WTC11 (cell line): ENCODE measurements around the gene CAV3. TPM values are rescaled to one million over a fixed set of nuclear protein-coding genes. Genes with fewer than 3 reads are reported as not detected.

ENCODE experiments used
- ATAC-seq: fragments of 200-7000 bp; cut with Tn5 transposase; 2 replicates; pipeline ENCODE4 v1.10.0; 2021; ENCODE audit warnings: mild to moderate bottlenecking, moderate library complexity
- CTCF ChIA-PET: fragments of 300-600 bp; sonication (Branson Sonifier 250); formaldehyde crosslinking; loops from one replicate; lab custom pipeline; 2021; ENCODE audit warnings: antibody characterized with exemption; lab: Charles Lee
- POLR2A ChIA-PET: fragments of 350-600 bp; sonication (Branson Sonifier 250); formaldehyde crosslinking; loops from one replicate; lab custom pipeline; 2021; ENCODE audit warnings: antibody characterized with exemption; lab: Charles Lee
- DNase-seq: peaks from one replicate; pipeline ENCODE4 v3.0.0; 2021; ENCODE audit warnings: low spot score
- H3K27ac Mint-ChIP-seq: 2 replicates; pipeline ENCODE4 v1.8.0; 2021; ENCODE audit warnings: mixed read lengths
- H3K27me3 Mint-ChIP-seq: 2 replicates; pipeline ENCODE4 v1.8.0; 2021; ENCODE audit warnings: low read depth, mild to moderate bottlenecking, moderate library complexity, mixed read lengths
- H3K36me3 Mint-ChIP-seq: 2 replicates; pipeline ENCODE4 v1.8.0; 2021; ENCODE audit warnings: mixed read lengths
- H3K4me1 Mint-ChIP-seq: 2 replicates; pipeline ENCODE4 v1.8.0; 2022; ENCODE audit warnings: mixed read lengths
- H3K4me3 Mint-ChIP-seq: 2 replicates; pipeline ENCODE4 v1.8.0; 2021; ENCODE audit warnings: mild to moderate bottlenecking, moderate library complexity, mixed read lengths
- H3K9me3 Mint-ChIP-seq: 2 replicates; pipeline ENCODE4 v1.8.0; 2021; ENCODE audit warnings: mixed read lengths
- ATF2 ChIP-seq: sonication (generic); formaldehyde crosslinking; IDR thresholded peaks from 2 replicates; pipeline ENCODE4 v1.8.1; 2022; ENCODE audit warnings: low read depth, missing genetic modification reagents, borderline replicate concordance
- ATF6 ChIP-seq: sonication (generic); formaldehyde crosslinking; IDR thresholded peaks from 2 replicates; pipeline ENCODE4 v1.8.1; 2023; ENCODE audit warnings: mild to moderate bottlenecking, missing genetic modification reagents
- CBFB ChIP-seq: sonication (generic); formaldehyde crosslinking; IDR thresholded peaks from 2 replicates; pipeline ENCODE4 v1.8.1; 2022; ENCODE audit warnings: mild to moderate bottlenecking, low read depth, missing genetic modification reagents
- E2F1 ChIP-seq: sonication (generic); formaldehyde crosslinking; IDR thresholded peaks from 2 replicates; pipeline ENCODE4 v1.8.0; 2022; ENCODE audit warnings: mild to moderate bottlenecking, missing genetic modification reagents
- ELF4 ChIP-seq: sonication (generic); formaldehyde crosslinking; IDR thresholded peaks from 2 replicates; pipeline ENCODE4 v1.8.1; 2022; ENCODE audit warnings: low read depth, mild to moderate bottlenecking, moderate library complexity, missing genetic modification reagents
- FOXJ3 ChIP-seq: sonication (generic); formaldehyde crosslinking; IDR thresholded peaks from 2 replicates; pipeline ENCODE4 v1.9.0; 2021; ENCODE audit warnings: missing genetic modification reagents, mild to moderate bottlenecking, borderline replicate concordance
- HMGA2 ChIP-seq: fragments of 250-450 bp; sonication (Bioruptor Pico); IDR thresholded peaks from 2 replicates; pipeline ENCODE4 v1.4.0; 2021; ENCODE audit warnings: mild to moderate bottlenecking, moderate library complexity
- IRF1 ChIP-seq: sonication (generic); formaldehyde crosslinking; IDR thresholded peaks from 2 replicates; pipeline ENCODE4 v1.8.0; 2023; ENCODE audit warnings: missing genetic modification reagents
- JUN ChIP-seq: sonication (generic); formaldehyde crosslinking; IDR thresholded peaks from 2 replicates; pipeline ENCODE4 v1.8.0; 2023; ENCODE audit warnings: mild to moderate bottlenecking, missing genetic modification reagents
- NFATC4 ChIP-seq: fragments of 250-450 bp; sonication (Bioruptor Pico); IDR thresholded peaks from 2 replicates; pipeline ENCODE4 v1.9.0; 2021; ENCODE audit warnings: mild to moderate bottlenecking
- NR1H2 ChIP-seq: sonication (generic); formaldehyde crosslinking; IDR thresholded peaks from 2 replicates; pipeline ENCODE4 v1.9.0; 2021; ENCODE audit warnings: mild to moderate bottlenecking, moderate library complexity, missing genetic modification reagents
- PREB ChIP-seq: sonication (generic); formaldehyde crosslinking; IDR thresholded peaks from 2 replicates; pipeline ENCODE4 v1.8.1; 2022; ENCODE audit warnings: mild to moderate bottlenecking, missing genetic modification reagents, moderate library complexity, borderline replicate concordance
- RELA ChIP-seq: sonication (generic); formaldehyde crosslinking; IDR thresholded peaks from 2 replicates; pipeline ENCODE4 v1.8.1; 2022; ENCODE audit warnings: missing genetic modification reagents, mild to moderate bottlenecking, borderline replicate concordance
- SOX15 ChIP-seq: fragments of 250-450 bp; sonication (Bioruptor Pico); IDR thresholded peaks from 2 replicates; pipeline ENCODE4 v1.9.0; 2021; ENCODE audit warnings: mild to moderate bottlenecking
- TCF7 ChIP-seq: sonication (generic); formaldehyde crosslinking; IDR thresholded peaks from 2 replicates; pipeline ENCODE4 v1.8.0; 2022; ENCODE audit warnings: mild to moderate bottlenecking, low read depth, missing genetic modification reagents, moderate library complexity
- TP53 ChIP-seq: sonication (generic); formaldehyde crosslinking; IDR thresholded peaks from 2 replicates; pipeline ENCODE4 v1.8.1; 2023; ENCODE audit warnings: mild to moderate bottlenecking, missing genetic modification reagents
- ZNF121 ChIP-seq: sonication (generic); formaldehyde crosslinking; IDR thresholded peaks from 2 replicates; pipeline ENCODE4 v1.8.0; 2023; ENCODE audit warnings: missing genetic modification reagents
- ZNF138 ChIP-seq: sonication (generic); formaldehyde crosslinking; conservative IDR thresholded peaks from 2 replicates; pipeline ENCODE4 v1.8.1; 2022; ENCODE audit warnings: mild to moderate bottlenecking, moderate library complexity, missing genetic modification reagents
- ZNF219 ChIP-seq: sonication (generic); formaldehyde crosslinking; IDR thresholded peaks from 2 replicates; pipeline ENCODE4 v1.8.0; 2023; ENCODE audit warnings: missing genetic modification reagents, mild to moderate bottlenecking, borderline replicate concordance
- ZNF281 ChIP-seq: sonication (generic); formaldehyde crosslinking; IDR thresholded peaks from 2 replicates; pipeline ENCODE4 v1.8.0; 2023; ENCODE audit warnings: mild to moderate bottlenecking, missing genetic modification reagents
- ZNF425 ChIP-seq: fragments of 250-450 bp; sonication (Bioruptor Pico); conservative IDR thresholded peaks from 2 replicates; pipeline ENCODE4 v1.9.0; 2021; ENCODE audit warnings: mild to moderate bottlenecking
- ZNF532 ChIP-seq: fragments of 250-450 bp; sonication (Bioruptor Pico); IDR thresholded peaks from 2 replicates; pipeline ENCODE4 v1.9.0; 2021; ENCODE audit warnings: mild to moderate bottlenecking, borderline replicate concordance
- total RNA-seq: library from RNA; stranded (reverse); gene quantifications from 3 replicates; pipeline ENCODE4 v1.2.3, GENCODE V29; 2021

CAV3 gene
- total RNA-seq, 1 experiment from 2014 or later: not detected

- TF ChIP-seq ZNF532 (CRISPR knock-in tag): no peak
- no peak for TF ChIP-seq PREB (CRISPR knock-in tag)
- no peak for TF ChIP-seq JUN (CRISPR knock-in tag)
- TF ChIP-seq ZNF281 (CRISPR knock-in tag): no peak
- TF ChIP-seq NR1H2: no peak
- TF ChIP-seq ATF6 (CRISPR knock-in tag): no peak
- no peak for TF ChIP-seq ZNF219
- no peak for TF ChIP-seq ZNF425
- no peak for TF ChIP-seq HMGA2 (CRISPR knock-in tag)
- no peak for TF ChIP-seq RELA (CRISPR knock-in tag)
- no peak for TF ChIP-seq ELF4 (CRISPR knock-in tag)
- no peak for TF ChIP-seq SOX15 (CRISPR knock-in tag)
- TF ChIP-seq ZNF121 (CRISPR knock-in tag): no peak
These were observed 31.9 kb downstream of the CAV3 start (continued) for GRCh38 chr3:8765528-8765927.

GRCh38 chr3:8766148-8766547 lies 32.5 kb downstream of the CAV3 start:
- H3K36me3 Mint-ChIP-seq: no peaks in the 10 kb centered on the region
- no peak for ATAC-seq
- H3K27ac Mint-ChIP-seq: no peak overlapping the region
- peaks cover 54% of the 10 kb centered on the region for H3K27me3 Mint-ChIP-seq
- no peak overlapping the region for H3K4me3 Mint-ChIP-seq
- ChIA-PET CTCF (interaction anchor here (0.8 to 1.3 kb wide), 2 partner anchors 11 to 52 kb away, joined by 3 to 4 read pairs; no protein-coding TSS in a partner anchor), POLR2A (no interaction called here)
- H3K4me1 Mint-ChIP-seq: peaks cover 29% of the 10 kb centered on the region
- H3K9me3 Mint-ChIP-seq: no peaks in the 10 kb centered on the region
- DNase-seq: no peak
- TF ChIP-seq FOXJ3 (no peak), TP53 (CRISPR knock-in tag) (no peak), CBFB (CRISPR knock-in tag) (no peak), IRF1 (no peak), TCF7 (CRISPR knock-in tag) (no peak), ATF2 (CRISPR knock-in tag) (no peak), NFATC4 (no peak), HMGA2 (CRISPR knock-in tag) (no peak), ZNF138 (CRISPR knock-in tag) (no peak), E2F1 (CRISPR knock-in tag) (no peak)
